ENCODE measurements around the gene MESP2. TPM values are rescaled to one million over a fixed set of nuclear protein-coding genes. Genes with fewer than 3 reads are reported as not detected.

The MESP2 gene
- total and polyA plus RNA-seq, 2 of the 8 experiments (the other 6 are each of a cell fraction or from before 2014, with no cell fraction given): 0.35 to 0.80 TPM

GRCh38 chr15:89731275-89731674 is 44.9 kb upstream of the MESP2 start:
- H3K23ac ChIP-seq (ENCODE audit: insufficient read length): no peak overlapping the region
- no peak overlapping the region for H2BK12ac ChIP-seq (ENCODE audit: low read depth, low read length)
- no peaks in the 10 kb centered on the region for H3K79me1 ChIP-seq (ENCODE audit: low read depth, low read length)
- H2BK120ac ChIP-seq (replicated peaks; ENCODE audit: low read depth, low read length): no peak overlapping the region
- CTCF ChIA-PET (ENCODE audit: partially characterized antibody): interaction anchor here (0.9 to 2.6 kb wide), 7 partner anchors 9 to 240 kb away, joined by 3 to 12 read pairs (median 4); no protein-coding TSS in a partner anchor
- H3K9ac ChIP-seq (replicated peaks in 1 of 4; ENCODE audit: extremely low read depth in 1 of 4, low read depth in 3 of 4, low read length in 3 of 4): no peak overlapping the region
- H2BK20ac ChIP-seq (ENCODE audit: low read length): no peak overlapping the region
- H3K4me1 ChIP-seq (replicated peaks in 1 of 4; ENCODE audit: control insufficient read depth in 3 of 4, insufficient read depth in 4 of 4, low read length in 3 of 4): no peaks in the 10 kb centered on the region; a peak in 2 of 7 replicates
- no peaks in the 10 kb centered on the region for H4K20me1 ChIP-seq (replicated peaks in 1 of 2; ENCODE audit: control insufficient read depth in 1 of 2, insufficient read depth in 2 of 2, low read length in 2 of 2)
- H3K4me2 ChIP-seq (ENCODE audit: insufficient read depth in 1 of 2, low read depth in 2 of 2, low read length in 2 of 2): no peak overlapping the region
- no peak overlapping the region for H4K8ac ChIP-seq (ENCODE audit: extremely low read depth, insufficient read depth, low read length)
- FAIRE-seq (no peak), DNase-seq (ENCODE audit: low read depth in 1 of 2, low spot score in 2 of 2) (no peak)
- H3K4me3 ChIP-seq (ENCODE audit: extremely low read depth in 1 of 4, insufficient read depth in 2 of 4, low read depth in 3 of 4, low read length in 4 of 4): no peak overlapping the region
- TF ChIP-seq USF2 (IDR thresholded peaks at IDR 0.05; ENCODE audit: low read length): no peak
- TF ChIP-seq MAFK (IDR thresholded peaks at IDR 0.05; ENCODE audit: low read depth, low read length): no peak
- no peak for TF ChIP-seq GTF2F1 (IDR thresholded peaks at IDR 0.05; ENCODE audit: borderline replicate concordance, low read depth, low read length)
- TF ChIP-seq POU5F1 (IDR thresholded peaks at IDR 0.05; ENCODE audit: low read depth, low read length): no peak
- TF ChIP-seq NRF1 (IDR thresholded peaks at IDR 0.05; ENCODE audit: low read depth, low read length): no peak
- no peak for TF ChIP-seq TEAD4 (IDR thresholded peaks at IDR 0.05; ENCODE audit: low read depth, low read length)
- no peak for TF ChIP-seq SUZ12 (IDR thresholded peaks at IDR 0.05; ENCODE audit: low read length)
- no peak for TF ChIP-seq SIX5 (IDR thresholded peaks at IDR 0.05; ENCODE audit: low read depth, low read length)
- TF ChIP-seq JUND (IDR thresholded peaks at IDR 0.05; ENCODE audit: low read length): no peak
- no peak for TF ChIP-seq BACH1 (IDR thresholded peaks at IDR 0.05; ENCODE audit: low read length)
- no peak for TF ChIP-seq KDM1A (IDR thresholded peaks at IDR 0.05; ENCODE audit: borderline replicate concordance, low read length)
- no peak for TF ChIP-seq RFX5 (IDR thresholded peaks at IDR 0.05; ENCODE audit: borderline replicate concordance, low read depth, low read length)
- no peak overlapping the region for H3K4ac ChIP-seq (replicated peaks; ENCODE audit: insufficient read length, low read depth, low read length)
- H3K27ac ChIP-seq (ENCODE audit: low read depth, low read length): no peak overlapping the region
- H2AFZ ChIP-seq (ENCODE audit: low read length): no peak overlapping the region
- POLR2A ChIA-PET (ENCODE audit: partially characterized antibody): no interaction called here
- H3K27me3 ChIP-seq (replicated peaks in 1 of 4; ENCODE audit: control insufficient read depth in 3 of 4, extremely low read depth in 1 of 4, insufficient read depth in 3 of 4, low read length in 3 of 4): no peaks in the 10 kb centered on the region; a peak in 1 of 7 replicates
- no peaks in the 10 kb centered on the region for H3K23me2 ChIP-seq (ENCODE audit: low read depth, low read length)
- no peak overlapping the region for H3K18ac ChIP-seq (ENCODE audit: extremely low read depth, low read length)
- no peak overlapping the region for H4K91ac ChIP-seq (replicated peaks; ENCODE audit: insufficient read length, low read length)
- no peaks in the 10 kb centered on the region for H3K79me2 ChIP-seq (ENCODE audit: control insufficient read depth in 1 of 2, insufficient read depth in 2 of 2, low read length in 2 of 2)
- H2BK5ac ChIP-seq (ENCODE audit: low read depth, low read length): no peak overlapping the region
- 63% methylated on average over 5 of the region's 5 CpGs; no CpG with 5 or more reads in 1 of the 2 experiments for WGBS, 2 experiments (ENCODE audit: extremely low coverage in 1 of 2, insufficient coverage in 1 of 2, insufficient read length in 1 of 2, insufficient replicate concordance in 2 of 2, low coverage in 1 of 2, low lambda C conversion rate in 2 of 2, missing lambda C conversion rate in 1 of 2)
- no peak overlapping the region for H4K5ac ChIP-seq (ENCODE audit: insufficient read length, low read depth, low read length)
- H3K36me3 ChIP-seq (ENCODE audit: control insufficient read depth in 2 of 4, insufficient read depth in 4 of 4, low read length in 3 of 4): no peaks in the 10 kb centered on the region
- H3K9me3 ChIP-seq (ENCODE audit: insufficient read depth in 2 of 2, low read depth in 1 of 2, low read length in 1 of 2): no peaks in the 10 kb centered on the region
- no peak overlapping the region for H3K14ac ChIP-seq (ENCODE audit: insufficient read length)
- H3K56ac ChIP-seq (replicated peaks; ENCODE audit: insufficient read length, low read depth, low read length): no peak overlapping the region
- no peak overlapping the region for H2BK15ac ChIP-seq (ENCODE audit: low read length)
- no peak overlapping the region for H2AK5ac ChIP-seq (ENCODE audit: low read depth, low read length)
